GM23338 (cell line): ENCODE measurements around the gene GAB2. TPM values are rescaled to one million over a fixed set of nuclear protein-coding genes. Genes with fewer than 3 reads are reported as not detected.

Source experiments
- ATAC-seq: fragments of 200-7000 bp; cut with Tn5 transposase; 3 replicates; pipeline ENCODE4 v1.9.1; 2020
- DNase-seq: peaks from one replicate; pipeline ENCODE4 v3.0.0-alpha.2; 2015; ENCODE audit warnings: low spot score
- H2AFZ ChIP-seq: fragments of 200-600 bp; sonication (generic); 2 replicates; pipeline ENCODE4 v1.8.0; 2016; ENCODE audit warnings: antibody characterized with exemption, mild to moderate bottlenecking, moderate library complexity
- H3F3A ChIP-seq: fragments of 200-600 bp; sonication (generic); replicated peaks from 2 replicates; pipeline ENCODE4 v1.8.0; 2017; ENCODE audit warnings: antibody characterized with exemption, mixed run types, low read depth
- H3K27ac ChIP-seq: fragments of 200-600 bp; sonication (generic); 2 replicates; pipeline ENCODE4 v1.6.1; 2016; ENCODE audit warnings: low read depth
- H3K27me3 ChIP-seq: fragments of 200-600 bp; sonication (generic); 2 replicates; pipeline ENCODE4 v1.8.0; 2016; ENCODE audit warnings: mild to moderate bottlenecking, mixed run types, moderate library complexity; ENCODE audit not compliant: insufficient read depth
- H3K36me3 ChIP-seq: fragments of 200-600 bp; sonication (generic); 2 replicates; pipeline ENCODE4 v1.8.0; 2016; ENCODE audit warnings: mild to moderate bottlenecking; ENCODE audit not compliant: insufficient read depth
- H3K4me1 ChIP-seq: fragments of 200-600 bp; sonication (generic); 2 replicates; pipeline ENCODE4 v1.8.0; 2016; ENCODE audit warnings: mild to moderate bottlenecking, moderate library complexity; ENCODE audit not compliant: insufficient read depth
- H3K4me2 ChIP-seq: fragments of 200-600 bp; sonication (generic); 2 replicates; pipeline ENCODE4 v1.7.1; 2017; ENCODE audit warnings: mixed run types
- H3K4me3 ChIP-seq: fragments of 200-600 bp; sonication (generic); 2 replicates; pipeline ENCODE4 v1.6.1; 2016; ENCODE audit warnings: mixed run types
- H3K79me2 ChIP-seq: fragments of 200-600 bp; sonication (generic); replicated peaks from 2 replicates; pipeline ENCODE4 v1.8.0; 2017; ENCODE audit warnings: mild to moderate bottlenecking; ENCODE audit not compliant: insufficient read depth
- H3K9me2 ChIP-seq: fragments of 200-600 bp; sonication (generic); 2 replicates; pipeline ENCODE4 v1.8.0; 2017; ENCODE audit not compliant: insufficient read depth
- H4K20me1 ChIP-seq: fragments of 200-600 bp; sonication (generic); replicated peaks from 2 replicates; pipeline ENCODE4 v1.8.0; 2017; ENCODE audit warnings: mild to moderate bottlenecking; ENCODE audit not compliant: insufficient read depth
- H3K27ac Mint-ChIP-seq: 2 replicates; pipeline ENCODE4 v1.8.0; 2020; ENCODE audit warnings: inconsistent platforms, mild to moderate bottlenecking, moderate library complexity, mixed read lengths
- H3K27me3 Mint-ChIP-seq: 3 replicates; pipeline ENCODE4 v1.8.0; 2022; ENCODE audit warnings: low read depth, mild to moderate bottlenecking, moderate library complexity, mixed read lengths, inconsistent platforms; ENCODE audit not compliant: insufficient read depth, poor library complexity
- H3K36me3 Mint-ChIP-seq: 3 replicates; pipeline ENCODE4 v1.8.0; 2021; ENCODE audit warnings: low read depth, mild to moderate bottlenecking, inconsistent platforms, moderate library complexity, mixed read lengths
- H3K4me1 Mint-ChIP-seq: 3 replicates; pipeline ENCODE4 v1.8.0; 2020; ENCODE audit warnings: mild to moderate bottlenecking, inconsistent platforms, mixed read lengths
- H3K4me3 Mint-ChIP-seq: 3 replicates; pipeline ENCODE4 v1.8.0; 2021; ENCODE audit warnings: moderate library complexity, mild to moderate bottlenecking, inconsistent platforms, mixed read lengths
- H3K9me3 Mint-ChIP-seq: 3 replicates; pipeline ENCODE4 v1.8.0; 2020; ENCODE audit warnings: moderate library complexity, mild to moderate bottlenecking, inconsistent platforms, mixed read lengths
- CREB1 ChIP-seq: fragments of 250-450 bp; sonication (Bioruptor Pico); IDR thresholded peaks from 2 replicates; pipeline ENCODE4 v1.5.0; 2020; ENCODE audit warnings: low read depth, mild to moderate bottlenecking, moderate library complexity
- ETS1 ChIP-seq: IDR thresholded peaks from 2 replicates; pipeline ENCODE4 v1.6.1; 2016; ENCODE audit warnings: antibody characterized with exemption
- EZH2 ChIP-seq: fragments of 200-600 bp; sonication (generic); IDR thresholded peaks from one replicate; pipeline ENCODE4 v1.8.0; 2017; ENCODE audit warnings: antibody characterized with exemption, mild to moderate bottlenecking, low read depth; ENCODE audit not compliant: unreplicated experiment
- EZH2phosphoT487 ChIP-seq: fragments of 200-600 bp; sonication (generic); IDR thresholded peaks from one replicate; pipeline ENCODE4 v1.8.1; 2018; ENCODE audit warnings: antibody characterized with exemption; ENCODE audit not compliant: unreplicated experiment
- JUNB ChIP-seq: IDR thresholded peaks from one replicate; pipeline ENCODE4 v1.6.1; 2016; ENCODE audit warnings: antibody characterized with exemption; ENCODE audit not compliant: unreplicated experiment
- NANOG ChIP-seq: IDR thresholded peaks from 2 replicates; pipeline ENCODE4 v1.6.1; 2016; ENCODE audit warnings: antibody characterized with exemption, borderline replicate concordance
- REST ChIP-seq: IDR thresholded peaks from one replicate; pipeline ENCODE4 v1.6.1; 2018; ENCODE audit warnings: antibody characterized with exemption; ENCODE audit not compliant: unreplicated experiment
- STAT1 ChIP-seq: IDR thresholded peaks from one replicate; pipeline ENCODE4 v1.6.1; 2016; ENCODE audit warnings: antibody characterized with exemption; ENCODE audit not compliant: unreplicated experiment
- ZNF114 ChIP-seq: fragments of 250-450 bp; sonication (Bioruptor Pico); IDR thresholded peaks from 2 replicates; pipeline ENCODE4 v1.5.0; 2020; ENCODE audit warnings: mild to moderate bottlenecking, moderate library complexity
- ZNF331 ChIP-seq: fragments of 250-450 bp; sonication (Bioruptor Pico); IDR thresholded peaks from 2 replicates; pipeline ENCODE4 v1.5.0; 2020; ENCODE audit warnings: low read depth, mild to moderate bottlenecking, moderate library complexity
- ZNF462 ChIP-seq: fragments of 250-450 bp; sonication (Bioruptor Pico); IDR thresholded peaks from 2 replicates; pipeline ENCODE4 v1.5.0; 2020; ENCODE audit warnings: mild to moderate bottlenecking, moderate library complexity
- polyA plus RNA-seq: library from polyadenylated mRNA; unstranded; fragments of >200 nt; fragmentation: Nextera tagmentation; extraction: Ambion mirVana; gene quantifications from 2 replicates; pipeline ENCODE4 v1.2.1, GENCODE V29; 2016
- total RNA-seq: library from RNA; depleted of rRNA; stranded (reverse); fragments of >200 nt; shearing (Covaris generic); gene quantifications from 2 replicates; pipeline ENCODE4 v1.2.3, GENCODE V29; 2014

The GAB2 gene
- total and polyA plus RNA-seq, 2 experiments from 2014 or later: 2.0 to 10.8 TPM

GRCh38 chr11:78199015-78199652 is 218.5 kb downstream of the GAB2 start (continued):
- TF ChIP-seq ZNF462 (no peak), STAT1 (no peak), ZNF114 (CRISPR knock-in tag) (no peak), EZH2 (no peak), ETS1 (no peak), ZNF331 (CRISPR knock-in tag) (no peak), JUNB (no peak), EZH2phosphoT487 (no peak)

- no peaks in the 10 kb centered on the region for H3K27me3 ChIP-seq
- Mint-ChIP-seq H3K27me3 (peaks cover 8% of the 10 kb centered on the region), H3K36me3 (peaks cover 8% of the 10 kb centered on the region; the same call in 2 of the 3 replicates), H3K4me1 (peaks cover 5% of the 10 kb centered on the region), H3K4me3 (no peak overlapping the region), H3K9me3 (no peaks in the 10 kb centered on the region), H3K27ac (no peak overlapping the region)
- H3K4me1 ChIP-seq: no peaks in the 10 kb centered on the region
- H3K79me2 ChIP-seq: no peaks in the 10 kb centered on the region
- DNase-seq (no peak), ATAC-seq (no peak; the same call in 2 of the 3 replicates)
- no peaks in the 10 kb centered on the region for H3K36me3 ChIP-seq
- H3K4me3 ChIP-seq: no peak overlapping the region
- no peaks in the 10 kb centered on the region for H3K9me2 ChIP-seq
- no peak overlapping the region for H3K27ac ChIP-seq
- no peaks in the 10 kb centered on the region for H4K20me1 ChIP-seq
- H3K4me2 ChIP-seq: no peak overlapping the region
- no peak overlapping the region for H2AFZ ChIP-seq
- H3F3A ChIP-seq: no peaks in the 10 kb centered on the region
- TF ChIP-seq JUNB (no peak), NANOG (no peak), REST (no peak), STAT1 (no peak), CREB1 (CRISPR knock-in tag) (no peak), ZNF114 (CRISPR knock-in tag) (no peak), EZH2 (no peak), ZNF331 (CRISPR knock-in tag) (no peak), ETS1 (no peak)
These were observed 219.8 kb downstream of the GAB2 start for GRCh38 chr11:78197816-78198215.
